Stimulated activated CD8-positive, alpha-beta memory T cell treated with anti-CD3 and anti-CD28 coated beads, Interleukin-7, amount 100 ng/mL, for 24 hours (primary cell): ENCODE results near the gene FBXL7.

Source experiments
- DNase-seq: peaks from one replicate; pipeline ENCODE4 v3.0.0-alpha.2; 2020; ENCODE audit warnings: low read depth

The FBXL7 gene

DNA sequence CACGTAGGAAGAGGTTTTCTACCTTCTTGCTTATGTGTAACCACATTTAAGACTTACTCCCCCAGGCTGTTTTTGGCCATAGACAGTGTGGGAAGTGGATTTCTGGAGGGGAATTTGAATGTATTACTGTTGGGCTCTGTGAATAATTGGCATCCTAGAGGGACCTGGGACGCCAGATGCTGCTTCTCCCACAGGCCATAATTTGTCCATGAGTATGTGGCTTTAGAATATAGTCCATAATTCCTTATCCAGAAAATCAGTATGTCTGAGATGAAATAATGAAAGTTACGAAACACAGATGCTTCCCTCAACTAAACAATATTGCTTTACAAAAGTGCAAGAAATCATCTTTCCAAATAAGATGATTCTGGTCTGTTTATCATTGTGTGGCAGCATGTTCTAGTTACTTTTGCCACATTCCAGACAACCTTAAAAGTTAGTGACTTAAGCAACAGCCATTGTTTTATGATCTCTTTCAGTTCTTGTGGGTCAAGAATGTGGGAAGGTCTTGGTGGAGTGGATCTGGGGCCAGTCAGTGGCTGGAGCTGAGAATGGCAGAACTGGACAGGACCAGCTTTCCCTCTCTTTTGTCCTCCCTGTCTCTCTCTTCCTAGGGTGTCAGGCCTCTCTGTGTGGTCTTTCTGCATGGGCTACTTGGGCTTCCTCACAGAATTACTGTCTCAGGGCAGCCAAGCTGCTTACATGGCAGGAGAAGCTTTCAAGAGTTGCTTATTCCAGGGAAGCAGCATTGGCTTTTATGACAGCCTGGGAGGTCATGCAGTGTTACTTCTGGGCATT is 79.4 kb downstream of the FBXL7 start:
- DNase-seq: no peak

DNA sequence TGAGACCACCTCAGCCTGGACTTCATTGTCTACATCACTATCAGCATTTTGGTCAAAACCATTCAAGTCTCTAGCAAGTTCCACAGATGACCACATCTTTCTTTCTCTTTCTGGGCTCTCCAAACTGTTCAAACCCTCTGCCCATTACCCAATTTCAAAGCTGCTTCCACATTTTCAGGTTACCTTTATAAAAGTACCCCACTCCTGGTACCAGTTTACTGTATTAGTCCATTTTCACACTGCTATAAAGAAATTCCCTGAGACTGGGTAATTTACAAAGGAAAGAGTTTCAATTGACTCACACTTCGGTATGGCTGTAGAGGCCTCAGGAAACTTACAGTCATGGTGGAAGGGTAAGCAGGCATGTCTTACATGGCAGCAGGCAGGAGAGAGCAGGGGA is 84.5 kb downstream of the FBXL7 start:
- DNase-seq: no peak

DNA sequence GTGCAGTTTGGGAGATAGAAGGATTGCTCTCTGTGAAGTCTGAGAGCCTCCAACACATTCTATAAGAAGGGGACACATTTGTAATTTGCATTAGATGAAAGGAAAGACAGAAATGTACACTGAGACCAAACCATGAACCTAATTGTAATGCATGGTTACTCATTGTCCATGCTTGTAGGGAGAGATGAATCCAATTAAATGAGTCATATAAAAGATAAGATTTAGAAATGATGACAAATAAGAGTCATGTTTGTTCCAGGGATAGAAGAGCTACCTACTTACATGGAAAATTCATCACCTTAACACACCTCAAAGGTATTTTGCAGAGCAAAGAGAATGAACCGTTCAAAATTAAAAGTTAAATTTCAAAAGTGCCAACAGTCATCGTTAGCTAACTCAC is 85.1 kb downstream of the FBXL7 start:
- DNase-seq: no peak

DNA sequence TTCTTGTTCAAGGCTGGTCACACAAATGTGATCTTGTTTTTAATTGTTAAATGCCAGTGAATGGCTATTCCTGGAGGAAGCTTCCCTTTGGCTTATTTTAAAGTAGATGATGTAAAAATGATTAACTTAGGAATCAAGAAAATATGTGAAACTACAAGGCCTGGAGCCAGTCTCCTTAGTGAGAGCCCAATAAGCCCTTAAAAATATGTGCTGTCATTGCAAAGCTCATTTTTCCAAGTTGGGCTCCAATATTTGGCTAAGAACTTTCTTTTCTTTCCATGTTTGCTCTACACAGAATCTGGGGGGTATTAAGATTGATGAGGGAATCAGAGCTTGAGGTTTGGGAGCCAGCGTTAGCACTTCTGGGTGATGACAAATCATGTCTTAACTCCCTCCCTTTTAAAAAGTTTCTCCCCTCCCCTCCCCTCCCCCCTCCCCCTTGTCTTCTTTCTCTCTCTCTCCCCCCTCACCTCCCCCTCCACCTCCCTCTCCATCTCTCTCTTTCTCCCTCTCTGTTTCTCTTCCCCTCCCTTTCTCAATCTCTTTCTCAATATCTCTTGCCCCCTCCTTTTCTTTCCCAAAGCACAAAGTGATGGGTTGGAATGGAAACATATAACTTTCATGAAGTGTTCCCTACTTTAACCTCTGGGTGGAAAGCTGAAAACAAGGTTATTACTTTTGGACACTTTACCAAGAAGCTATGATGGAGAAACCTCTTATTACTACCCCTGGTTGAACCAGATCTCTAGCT is 86.0 kb downstream of the FBXL7 start:
- DNase-seq: no peak

DNA sequence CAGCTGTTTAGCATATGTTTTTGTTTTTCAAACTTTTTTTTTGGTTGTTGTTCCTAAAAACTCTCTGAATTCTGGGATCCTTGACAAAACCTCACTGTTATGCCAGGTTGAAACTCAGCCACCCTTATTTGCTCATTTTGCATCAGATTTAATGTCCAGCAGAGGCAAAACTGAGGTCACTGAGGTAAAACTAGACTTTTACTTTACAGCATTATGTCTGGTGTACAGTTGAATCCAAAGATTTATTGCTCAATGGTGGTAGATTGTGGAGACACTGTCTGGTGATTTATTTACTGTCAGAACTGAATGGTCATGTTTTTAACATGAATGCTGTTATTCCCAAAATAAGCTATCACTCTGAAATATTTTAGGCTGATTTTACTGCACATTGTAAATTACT is 87.9 kb downstream of the FBXL7 start:
- no peak for DNase-seq

DNA sequence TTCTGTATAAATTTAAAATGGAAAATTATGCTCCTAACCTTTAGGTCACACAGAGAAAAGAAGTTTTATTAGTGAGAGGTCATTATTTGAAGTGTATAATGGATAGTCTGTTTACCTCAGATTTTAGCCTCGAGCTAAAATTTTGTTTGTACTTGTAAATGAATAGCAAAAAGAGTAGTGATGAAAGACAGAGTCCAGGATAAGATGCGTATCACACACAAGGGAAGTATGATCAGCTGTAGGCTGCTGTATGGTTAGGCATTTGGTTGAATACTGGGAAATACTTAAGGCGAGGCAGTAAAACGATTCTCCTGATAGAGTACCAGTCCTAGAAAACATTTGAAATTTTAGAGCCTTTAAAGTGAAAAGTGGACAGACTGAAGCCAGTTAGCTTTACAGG is 92.7 kb downstream of the FBXL7 start:
- DNase-seq: no peak

DNA sequence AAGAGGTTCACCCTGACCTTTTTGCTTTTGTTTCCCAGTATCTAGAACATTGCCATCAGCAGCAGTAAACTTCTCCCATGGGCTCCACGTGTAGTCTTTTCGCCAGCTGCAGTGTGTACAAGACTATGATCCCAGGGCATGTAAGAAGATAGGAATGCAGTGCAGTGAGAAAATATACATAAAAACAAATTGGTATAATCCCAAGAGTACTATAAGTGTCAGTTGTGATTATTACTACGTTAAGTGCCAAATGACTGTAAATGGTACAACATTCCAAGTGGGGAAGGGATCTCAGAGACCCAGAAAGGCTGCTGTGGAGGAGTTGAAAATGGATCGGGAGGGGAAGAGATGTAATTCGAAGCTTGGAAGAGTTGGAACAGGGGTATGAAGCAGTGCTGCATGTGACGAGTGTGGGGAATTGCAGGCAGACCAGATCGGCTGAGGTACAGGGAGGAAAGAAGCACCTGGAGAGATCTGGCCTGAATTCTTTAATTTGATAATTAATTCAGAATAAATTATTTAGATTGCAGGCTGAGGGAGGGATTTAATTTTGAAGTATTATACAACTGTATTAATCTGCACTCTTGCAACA is 95.1 kb downstream of the FBXL7 start:
- no peak for DNase-seq

DNA sequence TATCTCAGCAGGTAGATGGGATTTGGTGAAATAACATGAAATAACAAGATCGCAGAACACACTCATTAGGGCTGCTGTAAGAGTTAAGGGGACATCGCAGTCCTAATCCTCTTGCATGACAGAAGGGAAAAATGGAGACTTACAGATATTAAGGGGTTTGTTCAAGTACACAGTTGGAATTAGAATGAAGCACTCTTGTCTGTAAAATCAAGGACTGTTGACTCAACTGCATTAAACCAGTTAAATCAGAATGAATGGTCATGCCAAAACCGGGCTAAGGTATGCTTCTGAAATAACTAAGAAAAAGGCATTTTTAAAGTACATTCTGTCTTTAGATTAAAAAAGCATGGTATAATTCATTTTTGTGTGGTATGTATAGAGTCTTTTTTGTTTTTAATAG is 95.9 kb downstream of the FBXL7 start:
- no peak for DNase-seq

DNA sequence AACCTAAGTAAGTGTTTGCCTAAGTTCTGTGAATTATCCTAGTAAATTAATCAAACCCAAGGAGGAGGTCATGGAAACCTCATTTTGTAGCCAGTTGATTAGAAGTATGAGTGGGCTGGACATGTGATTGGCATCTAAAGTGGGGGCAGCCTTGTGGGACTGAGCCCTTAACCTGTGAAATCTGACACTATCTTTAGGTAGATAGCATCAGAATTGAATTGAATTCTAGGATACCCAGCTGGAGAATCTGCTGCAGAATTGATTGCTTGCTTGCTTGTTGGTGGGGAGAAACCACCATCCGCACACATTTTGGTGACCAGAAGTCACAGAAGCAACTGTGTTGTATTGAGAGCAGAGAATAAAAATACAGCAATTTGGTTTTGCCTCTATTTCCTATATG is 97.0 kb downstream of the FBXL7 start:
- no peak for DNase-seq

DNA sequence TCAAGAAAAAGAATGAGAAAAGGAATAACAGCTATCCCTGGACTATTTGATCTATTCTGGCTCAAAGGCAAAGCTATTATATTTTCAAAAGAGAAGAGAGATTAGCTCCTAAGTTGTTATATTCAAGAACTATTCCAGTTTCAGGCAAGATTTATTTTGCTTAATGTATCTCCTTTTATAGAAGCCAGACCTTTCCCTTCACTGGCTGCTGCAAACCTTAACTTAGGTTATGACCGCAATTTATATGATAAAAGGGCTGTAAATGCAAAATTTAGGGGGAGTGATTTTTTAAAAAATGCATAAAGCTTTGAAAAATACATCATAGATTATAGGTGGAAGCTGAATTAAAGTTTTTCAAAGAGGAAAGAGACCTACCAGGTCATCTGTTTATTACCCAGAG is 97.8 kb downstream of the FBXL7 start:
- no peak for DNase-seq

DNA sequence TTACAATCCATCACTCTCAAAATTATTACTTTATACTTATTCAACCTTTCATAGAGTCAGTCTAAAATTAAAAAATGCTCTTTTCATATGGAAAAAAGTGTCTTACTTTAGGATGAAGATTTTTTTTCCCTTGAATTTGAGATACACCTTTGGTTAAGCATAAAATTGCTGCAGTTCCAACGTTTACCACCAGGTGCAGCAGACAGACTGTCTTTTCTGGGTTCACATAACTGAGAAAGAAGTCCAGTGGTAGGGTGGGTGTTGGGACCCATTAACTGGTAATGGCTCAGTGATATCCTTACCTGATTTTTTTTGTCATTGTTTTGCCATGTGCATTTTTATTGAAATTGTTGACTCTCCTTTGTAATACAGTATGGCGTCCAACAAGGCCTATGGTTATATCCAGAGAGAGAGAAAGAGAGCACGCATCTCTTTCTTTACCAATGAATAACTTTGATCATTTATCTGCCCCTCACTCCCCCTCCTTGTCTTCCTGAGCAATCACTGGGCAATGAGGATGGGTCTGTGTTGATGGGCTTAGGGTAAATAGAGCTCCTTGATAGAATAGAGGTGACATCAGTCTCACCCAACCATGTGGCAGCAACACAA is 98.4 kb downstream of the FBXL7 start:
- DNase-seq: no peak

DNA sequence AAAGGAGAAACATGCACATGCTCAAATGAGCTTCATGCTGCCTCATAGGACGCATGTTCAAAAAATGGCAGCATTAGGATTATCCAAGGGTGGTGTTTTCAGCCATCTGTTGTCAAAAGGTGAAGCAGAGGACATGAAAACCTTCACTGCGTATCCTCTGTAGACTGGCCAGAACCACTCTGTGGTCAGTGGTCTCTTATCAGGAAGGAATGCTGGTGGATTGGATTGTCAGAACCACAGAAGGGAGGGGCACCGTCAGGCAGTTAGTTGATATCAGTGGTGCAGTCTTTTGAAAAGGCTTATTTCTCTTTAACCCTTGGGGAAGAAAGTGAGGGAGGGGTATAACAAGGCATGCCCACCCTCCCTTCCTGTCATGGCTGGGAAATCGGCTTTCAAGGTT is 100.1 kb downstream of the FBXL7 start:
- no peak for DNase-seq

DNA sequence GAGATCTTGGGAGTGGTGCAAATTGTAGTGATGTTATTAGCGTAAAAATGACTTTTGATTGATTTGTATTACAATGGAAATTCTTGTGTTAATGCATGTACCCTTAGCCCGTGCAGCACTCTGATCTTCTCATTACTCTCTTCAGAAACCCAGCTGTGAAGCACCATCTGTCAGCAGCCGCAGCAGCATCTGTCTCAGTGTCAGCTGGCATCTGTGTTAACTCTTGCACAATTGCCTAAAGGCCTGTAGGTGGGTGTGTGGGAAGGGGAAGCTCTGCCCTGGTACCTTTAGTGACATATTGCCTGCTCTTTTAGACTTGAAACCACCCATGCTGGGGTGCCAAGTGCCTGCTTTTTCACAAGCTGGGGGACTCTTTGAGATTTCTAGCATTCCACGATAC is 101.3 kb downstream of the FBXL7 start:
- DNase-seq: no peak

DNA sequence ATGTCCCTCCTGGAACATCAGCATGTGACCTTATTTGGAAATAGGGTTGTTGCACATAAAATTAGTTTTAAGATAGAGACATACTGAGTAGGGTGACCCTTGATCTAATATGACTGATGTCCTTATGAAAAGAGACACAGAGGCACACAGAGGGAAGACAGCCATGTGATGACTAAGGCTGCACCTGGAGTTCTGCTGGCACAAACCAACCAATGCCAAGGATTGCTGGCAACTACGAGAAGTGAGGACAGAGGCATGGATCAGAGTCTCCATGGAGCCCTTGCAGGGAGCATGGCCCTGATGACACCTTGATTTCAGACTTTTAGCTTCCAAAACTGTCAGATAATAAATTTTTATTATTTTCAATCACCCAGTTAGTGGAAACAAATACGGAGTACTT is 101.9 kb downstream of the FBXL7 start:
- DNase-seq: no peak

DNA sequence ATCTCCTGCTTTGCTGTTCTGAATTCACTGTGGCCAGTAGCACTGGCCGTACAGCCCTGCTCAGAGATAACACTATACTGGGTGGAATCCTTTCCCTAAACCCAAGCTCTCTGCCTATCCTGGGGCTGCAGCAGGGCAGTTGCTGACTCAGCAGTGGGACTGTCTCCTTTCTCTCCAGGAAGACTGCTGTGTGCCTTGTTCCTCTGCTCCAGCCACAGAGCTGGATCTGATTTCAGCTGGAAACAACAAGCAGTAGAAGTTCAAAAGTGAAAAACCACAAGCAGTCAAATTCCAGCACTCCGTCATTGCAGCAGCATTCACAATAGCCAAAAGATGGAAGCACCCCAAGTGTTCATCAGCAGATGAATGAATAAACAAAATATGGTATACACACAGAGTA is 105.0 kb downstream of the FBXL7 start:
- no peak for DNase-seq

DNA sequence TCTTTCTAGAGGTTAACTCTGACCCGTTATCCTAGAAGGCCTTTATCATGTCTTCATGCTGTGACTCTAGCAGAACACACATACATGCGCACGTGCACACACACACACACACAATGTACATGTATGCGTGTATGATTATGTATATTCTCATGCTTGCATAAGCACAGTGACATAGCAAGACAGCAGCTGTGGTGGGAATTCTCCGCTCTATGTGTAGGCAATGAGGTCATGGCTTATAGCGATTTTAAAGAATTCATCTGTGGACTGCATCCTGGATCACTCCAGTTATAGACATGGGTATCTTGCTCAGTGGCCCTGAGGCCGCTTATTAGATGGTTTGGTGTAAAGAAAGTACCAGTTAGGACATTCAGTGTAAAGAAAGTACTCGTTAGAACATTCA is 106.2 kb downstream of the FBXL7 start:
- DNase-seq: no peak

DNA sequence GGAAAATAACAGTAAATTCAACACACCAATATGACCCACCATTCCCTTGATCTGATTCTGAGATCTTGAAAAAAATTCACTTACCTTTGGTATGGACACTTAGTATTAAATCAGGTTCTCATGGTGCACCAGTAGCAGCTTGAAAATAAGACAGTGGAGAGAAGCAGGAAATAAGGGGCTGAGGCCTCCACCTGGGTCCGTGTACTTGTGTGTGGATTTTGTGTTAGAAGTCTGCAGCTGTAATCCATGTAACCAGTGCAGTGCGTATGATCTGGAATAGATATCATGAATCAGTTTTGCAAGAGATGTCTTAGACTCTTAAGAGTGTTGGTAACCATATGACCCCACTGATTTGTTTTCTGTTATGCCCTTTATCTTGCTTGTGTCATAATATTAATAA is 107.1 kb downstream of the FBXL7 start:
- no peak for DNase-seq

DNA sequence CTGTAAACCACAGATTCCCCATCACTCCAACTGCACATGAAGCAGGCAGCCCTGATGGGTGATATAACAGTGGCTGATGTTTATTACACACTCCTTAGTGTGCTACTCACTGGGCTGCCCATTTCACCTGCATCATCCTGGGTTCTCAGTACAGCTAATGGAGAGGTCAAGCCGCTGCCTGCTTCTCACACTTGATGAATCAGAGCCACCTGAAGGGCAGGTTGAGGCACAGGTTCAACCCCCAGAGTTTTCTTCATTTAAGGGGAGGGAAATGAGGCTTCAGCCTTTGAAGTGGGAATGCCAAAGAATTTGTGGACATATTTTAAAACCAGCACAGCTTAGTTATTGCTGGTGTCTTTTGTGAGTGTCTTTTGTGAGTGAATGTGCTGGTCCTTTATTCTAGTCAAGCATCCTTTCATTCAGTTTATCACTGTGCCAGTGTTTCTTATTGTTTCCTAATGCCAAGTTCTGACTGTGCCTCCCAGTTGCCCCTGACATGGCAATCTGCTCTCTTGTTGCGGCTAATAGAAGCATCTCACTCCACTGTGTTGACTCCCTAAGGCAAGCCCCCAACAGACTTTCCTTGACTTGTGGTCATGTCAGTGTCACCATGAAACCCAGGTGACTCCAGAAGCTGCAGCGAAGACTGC is 109.2 kb downstream of the FBXL7 start:
- DNase-seq: no peak

DNA sequence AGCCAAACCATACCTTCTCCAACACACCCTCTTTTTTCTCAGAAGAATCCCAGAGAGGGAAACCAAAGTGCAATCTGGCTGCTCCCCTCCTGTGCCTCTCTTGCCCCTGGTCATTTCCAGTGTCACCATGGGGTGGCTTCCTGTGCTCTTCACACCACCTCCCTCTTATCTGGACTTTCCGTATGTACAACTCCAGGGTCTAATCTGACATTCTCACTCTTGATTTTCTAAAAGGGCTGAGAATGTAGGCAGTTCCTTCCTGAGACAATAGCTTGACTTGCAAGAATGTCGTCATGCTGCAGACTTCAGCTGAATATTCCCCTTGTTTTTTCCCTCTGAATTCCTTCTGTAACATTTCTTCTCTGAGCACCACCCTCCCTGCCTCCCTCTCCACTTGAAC is 110.2 kb downstream of the FBXL7 start:
- DNase-seq: no peak

DNA sequence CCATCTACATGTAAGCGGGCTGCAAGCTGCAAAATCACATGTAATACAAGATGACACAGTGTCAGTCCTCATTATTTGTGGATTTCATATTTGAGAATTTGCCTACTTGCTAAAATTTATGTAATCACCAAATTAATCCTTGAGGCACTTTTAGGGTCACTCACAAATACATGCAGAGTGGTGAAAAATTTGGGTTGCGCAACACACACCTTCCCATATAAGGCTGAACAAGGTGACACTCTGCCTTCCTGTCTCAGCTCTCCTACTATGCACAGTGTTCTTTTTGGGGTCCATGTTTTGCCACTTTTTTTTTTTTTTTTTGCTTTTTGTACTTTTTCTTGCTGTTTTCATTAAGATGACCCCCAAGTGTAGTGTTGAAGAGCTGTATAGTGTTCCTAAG is 111.0 kb downstream of the FBXL7 start:
- no peak for DNase-seq

DNA sequence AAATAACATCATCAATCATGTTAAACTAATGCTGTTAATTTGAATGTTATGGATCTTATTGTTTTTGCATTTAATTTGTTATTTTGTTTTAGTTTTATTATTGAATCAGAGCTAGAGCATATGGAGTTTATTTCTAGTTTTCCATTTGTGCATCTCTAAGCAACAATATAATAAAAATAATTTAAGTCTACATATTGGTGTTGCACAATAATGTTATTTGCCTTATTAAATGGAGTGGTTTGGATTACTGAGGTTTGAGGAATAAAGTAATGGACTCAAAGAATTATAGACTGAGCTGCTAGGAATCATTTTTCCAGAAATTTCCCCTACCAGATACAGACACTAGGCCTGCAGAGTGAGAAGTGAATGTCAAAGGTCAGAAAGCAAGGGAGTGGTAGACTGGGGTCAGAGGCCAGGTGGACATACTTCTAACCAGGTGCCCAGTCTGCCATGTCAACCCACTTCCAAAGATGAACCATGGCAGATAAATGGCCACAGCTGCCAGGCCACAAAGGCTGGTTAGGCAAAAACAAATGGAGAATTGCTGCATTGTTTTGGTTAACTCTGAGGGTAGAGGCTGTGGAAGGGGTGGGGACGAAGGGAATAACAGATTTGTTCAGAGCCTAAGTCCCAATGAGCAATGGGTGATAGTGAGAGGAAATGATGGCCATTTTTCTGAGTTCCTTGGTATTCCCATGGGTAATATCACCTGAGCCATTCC is 113.1 kb downstream of the FBXL7 start:
- no peak for DNase-seq

DNA sequence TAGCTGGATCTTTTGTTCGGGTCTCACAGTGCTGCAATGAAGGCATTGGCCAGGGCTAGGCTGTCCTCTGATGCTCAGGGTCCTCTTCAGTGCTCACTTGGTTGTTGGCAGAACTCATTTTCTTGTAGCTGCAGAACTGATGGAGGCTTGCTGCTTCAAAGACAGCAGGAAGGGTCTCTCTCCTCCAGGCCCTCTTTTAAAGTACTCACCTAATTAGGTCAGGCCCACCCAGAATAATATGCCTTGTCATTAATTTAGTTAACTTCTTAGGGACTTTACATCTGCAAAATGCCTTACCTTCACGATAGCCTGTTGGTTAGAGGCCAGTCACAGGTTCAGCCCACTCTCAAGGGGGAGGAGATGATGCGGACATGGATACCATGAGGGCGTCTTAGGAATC is 114.7 kb downstream of the FBXL7 start:
- no peak for DNase-seq
